CD4-positive, alpha-beta T cell (primary cell): ENCODE results near the gene SUMO4. TPM values are rescaled to one million over a fixed set of nuclear protein-coding genes. Genes with fewer than 3 reads are reported as not detected.

Experiments
- ATAC-seq: fragments of 200-7000 bp; cut with Tn5 transposase; one replicate; pipeline ENCODE4 v1.10.0; 2022; ENCODE audit warnings: mild to moderate bottlenecking; ENCODE audit not compliant: poor library complexity
- CTCF ChIA-PET: fragments of 350-600 bp; sonication (Branson Sonifier 250); formaldehyde crosslinking; loops from one replicate; lab custom pipeline; 2021; ENCODE audit warnings: antibody characterized with exemption, inconsistent platforms; lab: Charles Lee
- POLR2A ChIA-PET: fragments of 350-600 bp; sonication (Branson Sonifier 250); formaldehyde crosslinking; loops from one replicate; lab custom pipeline; 2021; ENCODE audit warnings: antibody characterized with exemption, inconsistent platforms; lab: Charles Lee
- DNase-seq, 14 experiments: peaks; one replicate each; pipeline ENCODE4 v3.0.0-alpha.2; 2013 to 2020; ENCODE audit warnings: mixed read lengths in 2 of 14
- H3K27ac ChIP-seq, 2 donors: one replicate each; pipeline versions ENCODE4 v1.5.1 to v1.7.0; 2013; ENCODE audit warnings: low read length in 2 of 2, low read depth in 1 of 2, mild to moderate bottlenecking in 1 of 2
- H3K27me3 ChIP-seq, 2 experiments: 1 replicate in 1 of 2; 2 replicates in 1 of 2; pipeline versions ENCODE4 v1.6.1 to v1.7.0; 2013; ENCODE audit warnings: low read length in 2 of 2, control low read depth in 1 of 2, mild to moderate bottlenecking in 1 of 2, moderate library complexity in 1 of 2; ENCODE audit not compliant: insufficient read depth in 2 of 2, control insufficient read depth in 1 of 2
- H3K36me3 ChIP-seq: one replicate; pipeline ENCODE4 v1.6.1; 2013; ENCODE audit warnings: low read length, control low read depth; ENCODE audit not compliant: insufficient read depth
- H3K4me1 ChIP-seq: one replicate; pipeline ENCODE4 v1.6.1; 2013; ENCODE audit warnings: low read length, control low read depth; ENCODE audit not compliant: insufficient read depth
- H3K4me3 ChIP-seq: one replicate; pipeline ENCODE4 v1.5.1; 2013; ENCODE audit warnings: mild to moderate bottlenecking, low read length, moderate library complexity
- H3K9me3 ChIP-seq, 2 experiments: 1 replicate in 1 of 2; 2 replicates in 1 of 2; pipeline versions ENCODE4 v1.6.1 to v1.7.0; 2013; ENCODE audit warnings: low read length in 2 of 2, mild to moderate bottlenecking in 2 of 2, control low read depth in 1 of 2, moderate library complexity in 1 of 2; ENCODE audit not compliant: control insufficient read depth in 1 of 2, insufficient read depth in 1 of 2
- H3K27ac Mint-ChIP-seq: one replicate; pipeline ENCODE4 v1.8.0; 2020; ENCODE audit warnings: mixed read lengths
- H3K27me3 Mint-ChIP-seq: one replicate; pipeline ENCODE4 v1.8.0; 2021; ENCODE audit warnings: mixed read lengths
- H3K36me3 Mint-ChIP-seq: one replicate; pipeline ENCODE4 v1.8.0; 2021; ENCODE audit warnings: low read depth, mixed read lengths
- H3K4me1 Mint-ChIP-seq: one replicate; pipeline ENCODE4 v1.8.0; 2021; ENCODE audit warnings: low read depth, mixed read lengths
- H3K4me3 Mint-ChIP-seq: one replicate; pipeline ENCODE4 v1.8.0; 2020; ENCODE audit warnings: mild to moderate bottlenecking, mixed read lengths
- H3K9me3 Mint-ChIP-seq: one replicate; pipeline ENCODE4 v1.8.0; 2020; ENCODE audit warnings: mixed read lengths
- intact Hi-C, 2 experiments: fragments of 100-400 bp; cut with DNase I in 1 of 2; cut with micrococcal nuclease in 1 of 2; formaldehyde crosslinking; loops; one replicate each; pipeline versions ENCODE4 v1.15.1 to v1.9.0; 2023 to 2025; cut with DNase I, micrococcal nuclease
- total RNA-seq, 174 experiments: library from RNA in 2 of 174; stranded (reverse) in 2 of 174; gene quantifications; one replicate each; pipeline ENCODE4 v1.2.3 and lab custom pipeline; 2021 to 2026
- TF ChIP-seq, protein P1 (sequence below): fragments of 200-600 bp; IDR thresholded peaks from one replicate; pipeline ENCODE4 v1.8.0; 2022; ENCODE audit warnings: antibody characterized with exemption, mild to moderate bottlenecking

The SUMO4 gene
- total RNA-seq, 2 experiments from 2014 or later = 8.6 to 8.7 TPM

DNA sequence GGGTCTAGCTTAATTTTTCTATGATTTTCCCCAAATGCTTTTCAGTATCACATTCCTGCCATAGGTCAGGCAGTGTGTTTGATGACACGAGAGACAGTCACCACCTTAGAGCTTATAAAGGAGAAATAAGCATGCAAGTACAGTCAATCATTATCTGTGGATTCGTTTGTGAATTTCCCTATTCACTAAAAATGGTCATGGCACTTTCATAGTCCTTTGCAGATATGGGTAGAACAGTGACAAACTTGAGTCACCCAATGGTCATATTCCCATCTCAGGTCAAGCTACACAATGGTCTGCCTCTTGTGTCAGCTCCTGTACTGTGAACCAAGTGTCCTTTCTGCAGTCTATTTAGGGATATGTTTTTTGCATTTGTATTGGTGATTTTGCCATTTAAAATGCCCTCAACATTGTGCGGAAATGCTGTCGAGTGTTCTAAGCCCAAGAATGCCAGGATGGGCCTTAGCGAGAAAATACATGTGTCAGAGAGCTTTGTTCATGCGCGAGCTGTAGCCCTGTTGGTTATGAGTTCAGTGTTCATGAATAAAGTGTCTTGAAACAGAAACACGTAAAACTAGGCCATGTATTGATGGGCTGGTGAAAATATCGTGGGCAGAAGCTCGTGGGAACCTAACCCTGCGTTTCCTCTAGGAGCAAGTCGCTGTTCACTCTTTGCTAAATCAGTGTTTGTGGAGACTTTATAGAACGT lies 19.8 kb downstream of the SUMO4 start:
- POLR2A ChIA-PET = interaction anchor here (0.6 to 1.0 kb wide), 3 partner anchors 14 to 354 kb away, joined by 3 read pairs; no protein-coding TSS in a partner anchor
- H3K27ac ChIP-seq = no peak overlapping the region
- H3K27me3 ChIP-seq = no peaks in the 10 kb centered on the region
- H3K4me3 ChIP-seq = no peak overlapping the region
- Mint-ChIP-seq H3K4me1 (peaks cover 6% of the 10 kb centered on the region), H3K36me3 (no peaks in the 10 kb centered on the region), H3K27me3 (no peaks in the 10 kb centered on the region), H3K27ac (no peak overlapping the region), H3K4me3 (no peak overlapping the region), H3K9me3 (peaks cover 3% of the 10 kb centered on the region)
- intact Hi-C loops = loop anchor here in 1 of 2 experiments (5.0 kb wide), 1 partner anchor 38 kb away; no protein-coding TSS in a partner anchor
- TF ChIP-seq, protein P1, sequence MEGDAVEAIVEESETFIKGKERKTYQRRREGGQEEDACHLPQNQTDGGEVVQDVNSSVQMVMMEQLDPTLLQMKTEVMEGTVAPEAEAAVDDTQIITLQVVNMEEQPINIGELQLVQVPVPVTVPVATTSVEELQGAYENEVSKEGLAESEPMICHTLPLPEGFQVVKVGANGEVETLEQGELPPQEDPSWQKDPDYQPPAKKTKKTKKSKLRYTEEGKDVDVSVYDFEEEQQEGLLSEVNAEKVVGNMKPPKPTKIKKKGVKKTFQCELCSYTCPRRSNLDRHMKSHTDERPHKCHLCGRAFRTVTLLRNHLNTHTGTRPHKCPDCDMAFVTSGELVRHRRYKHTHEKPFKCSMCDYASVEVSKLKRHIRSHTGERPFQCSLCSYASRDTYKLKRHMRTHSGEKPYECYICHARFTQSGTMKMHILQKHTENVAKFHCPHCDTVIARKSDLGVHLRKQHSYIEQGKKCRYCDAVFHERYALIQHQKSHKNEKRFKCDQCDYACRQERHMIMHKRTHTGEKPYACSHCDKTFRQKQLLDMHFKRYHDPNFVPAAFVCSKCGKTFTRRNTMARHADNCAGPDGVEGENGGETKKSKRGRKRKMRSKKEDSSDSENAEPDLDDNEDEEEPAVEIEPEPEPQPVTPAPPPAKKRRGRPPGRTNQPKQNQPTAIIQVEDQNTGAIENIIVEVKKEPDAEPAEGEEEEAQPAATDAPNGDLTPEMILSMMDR = no peak
- peaks cover 0 to 5% of the 10 kb centered on the region in 2 experiments for H3K9me3 ChIP-seq
- CTCF ChIA-PET = interaction anchor here (1.6 to 3.7 kb wide), 4 partner anchors 12 to 391 kb away, joined by 3 to 14 read pairs (median 6); no protein-coding TSS in a partner anchor
- H3K36me3 ChIP-seq = no peaks in the 10 kb centered on the region
- ATAC-seq = no peak
- no peak for DNase-seq
- no peaks in the 10 kb centered on the region for H3K4me1 ChIP-seq

DNA sequence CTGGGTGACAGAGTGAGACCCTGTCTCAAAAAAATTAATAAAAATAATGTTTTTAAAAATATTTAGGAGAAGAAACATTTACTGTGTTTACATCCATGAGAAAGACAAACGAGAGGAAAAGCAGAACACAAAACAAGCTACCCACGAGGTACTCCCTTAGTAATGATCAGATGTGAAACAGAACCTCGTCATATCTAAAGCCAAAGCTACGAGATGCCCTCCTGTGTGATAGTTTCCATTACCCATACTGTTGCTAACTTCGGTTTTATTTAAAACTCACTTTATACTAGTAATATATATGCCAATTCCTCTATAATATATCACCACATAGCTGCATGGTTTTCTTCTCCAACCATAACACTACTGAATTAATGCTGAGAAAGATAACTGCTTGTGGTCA lies 21.1 kb downstream of the SUMO4 start:
- H3K9me3 ChIP-seq = no peaks in the 10 kb centered on the region
- no peaks in the 10 kb centered on the region for H3K27me3 Mint-ChIP-seq
- H3K27me3 ChIP-seq = no peaks in the 10 kb centered on the region
- H3K9me3 Mint-ChIP-seq = peaks cover 3% of the 10 kb centered on the region
- no peak overlapping the region for H3K4me3 ChIP-seq
- H3K4me3 Mint-ChIP-seq = no peak overlapping the region
- no peaks in the 10 kb centered on the region for H3K4me1 ChIP-seq
- CTCF ChIA-PET = interaction anchor here (0.6 to 3.7 kb wide), 5 partner anchors 11 to 392 kb away, joined by 3 to 14 read pairs (median 4); no protein-coding TSS in a partner anchor
- no peak overlapping the region for H3K27ac ChIP-seq
- no peaks in the 10 kb centered on the region for H3K36me3 ChIP-seq
- H3K4me1 Mint-ChIP-seq = peaks cover 6% of the 10 kb centered on the region
- DNase-seq (no peak), ATAC-seq (no peak)
- POLR2A ChIA-PET = interaction anchor here (0.7 kb wide), 1 partner anchor 102 kb away, joined by 5 read pairs; no protein-coding TSS in a partner anchor
- TF ChIP-seq, protein P1 = no peak
- H3K36me3 Mint-ChIP-seq = no peaks in the 10 kb centered on the region
- no peak overlapping the region for H3K27ac Mint-ChIP-seq
- intact Hi-C loops = no loop called here

DNA sequence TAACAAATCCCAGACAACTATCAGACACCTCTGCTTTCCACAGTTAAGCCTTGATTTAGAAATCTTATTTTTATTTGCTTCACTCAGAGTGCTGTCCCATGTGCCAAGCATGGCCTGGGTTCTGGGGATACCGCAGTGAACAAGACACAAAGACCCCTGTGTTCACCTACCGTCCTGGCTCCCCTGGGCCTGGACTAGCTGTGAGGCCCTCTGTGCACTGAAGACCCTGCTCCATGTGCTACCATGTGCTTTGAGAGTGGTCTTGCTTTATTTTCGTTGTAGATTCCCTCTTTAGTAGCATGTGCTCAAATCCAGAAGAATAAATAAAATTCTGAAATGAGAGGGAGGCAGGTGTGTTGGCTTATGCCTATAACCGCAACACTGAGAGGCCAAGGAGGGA lies 22.5 kb downstream of the SUMO4 start:
- TF ChIP-seq, protein P1 = no peak
- Mint-ChIP-seq H3K36me3 (no peaks in the 10 kb centered on the region), H3K27ac (no peak overlapping the region), H3K27me3 (no peaks in the 10 kb centered on the region), H3K4me3 (no peak overlapping the region), H3K4me1 (peaks cover 6% of the 10 kb centered on the region), H3K9me3 (no peaks in the 10 kb centered on the region)
- ATAC-seq (no peak), DNase-seq (no peak)
- no peaks in the 10 kb centered on the region for H3K36me3 ChIP-seq
- no peaks in the 10 kb centered on the region for H3K27me3 ChIP-seq
- intact Hi-C loops = no loop called here
- no peak overlapping the region for H3K4me3 ChIP-seq
- H3K27ac ChIP-seq = no peak overlapping the region
- no peaks in the 10 kb centered on the region for H3K4me1 ChIP-seq
- no peaks in the 10 kb centered on the region for H3K9me3 ChIP-seq
- CTCF ChIA-PET = interaction anchor here (2.1 kb wide), 1 partner anchor 340 kb away, joined by 5 read pairs; no protein-coding TSS in a partner anchor
- POLR2A ChIA-PET = no interaction called here
